T-cell (primary cell): ENCODE measurements around the gene CTPS1. TPM values are rescaled to one million over a fixed set of nuclear protein-coding genes. Genes with fewer than 3 reads are reported as not detected.

Experiments used
- ATAC-seq, 4 experiments: fragments of 200-7000 bp in 3 of 4; fragments of 150-1000 bp in 1 of 4; cut with Tn5 transposase; replicated peaks in 1 of 4; 1 replicate in 3 of 4; 2 replicates in 1 of 4; pipeline ENCODE4 v1.10.0; 2021; ENCODE audit warnings: moderate library complexity in 3 of 4, mild to moderate bottlenecking in 2 of 4, moderate number of reproducible peaks in 1 of 4
- CTCF ChIA-PET, 2 donors: fragments of 300-600 bp; sonication (Branson Sonifier 250); formaldehyde crosslinking; loops; one replicate each; lab custom pipeline; 2022; ENCODE audit warnings: antibody characterized with exemption in 2 of 2; lab: Charles Lee
- POLR2A ChIA-PET, 2 donors: fragments of 300-600 bp; sonication (Branson Sonifier 250); formaldehyde crosslinking; loops; one replicate each; lab custom pipeline; 2022; ENCODE audit warnings: antibody characterized with exemption in 2 of 2; lab: Charles Lee
- DNase-seq, 35 experiments: peaks; one replicate each; pipeline versions ENCODE4 v3.0.0 to v3.0.0-alpha.2; 2013 to 2023
- H3K27ac ChIP-seq: one replicate; pipeline ENCODE4 v1.5.1; 2013; ENCODE audit warnings: low read length
- H3K27me3 ChIP-seq, 2 experiments: replicated peaks in 1 of 2; 1 replicate in 1 of 2; 2 replicates in 1 of 2; pipeline versions ENCODE4 v1.6.1 to v1.7.0; 2013; ENCODE audit warnings: low read length in 1 of 2, mixed read lengths in 1 of 2; ENCODE audit not compliant: control insufficient read depth in 2 of 2, insufficient read depth in 2 of 2; ENCODE audit errors: extremely low read depth in 1 of 2
- H3K36me3 ChIP-seq, 2 donors: 1 replicate in 1 of 2; 2 replicates in 1 of 2; pipeline versions ENCODE4 v1.6.1 to v1.7.0; 2013; ENCODE audit warnings: low read length in 1 of 2; ENCODE audit not compliant: control insufficient read depth in 2 of 2, insufficient read depth in 1 of 2; ENCODE audit errors: extremely low read depth in 1 of 2
- H3K4me1 ChIP-seq, 2 experiments: 1 replicate in 1 of 2; 2 replicates in 1 of 2; pipeline versions ENCODE4 v1.6.1 to v1.7.0; 2013; ENCODE audit warnings: low read length in 2 of 2, mixed read lengths in 1 of 2; ENCODE audit not compliant: insufficient read depth in 2 of 2, control insufficient read depth in 1 of 2; ENCODE audit errors: extremely low read depth in 1 of 2
- H3K4me3 ChIP-seq, 2 donors: 1 replicate in 1 of 2; 2 replicates in 1 of 2; pipeline versions ENCODE4 v1.5.1 to v1.7.0; 2013; ENCODE audit warnings: mild to moderate bottlenecking in 2 of 2, low read length in 1 of 2, moderate library complexity in 1 of 2; ENCODE audit not compliant: control insufficient read depth in 1 of 2; ENCODE audit errors: extremely low read depth in 1 of 2
- H3K9me3 ChIP-seq: 2 replicates; pipeline ENCODE4 v1.7.0; 2013
- H3K27ac Mint-ChIP-seq, 2 donors: one replicate each; pipeline ENCODE4 v1.8.0; 2020 to 2021; ENCODE audit warnings: mild to moderate bottlenecking in 2 of 2, mixed read lengths in 2 of 2
- H3K27me3 Mint-ChIP-seq, 2 donors: one replicate each; pipeline ENCODE4 v1.8.0; 2021 to 2022; ENCODE audit warnings: mixed read lengths in 2 of 2
- H3K36me3 Mint-ChIP-seq: one replicate; pipeline ENCODE4 v1.8.0; 2021; ENCODE audit warnings: mixed read lengths
- H3K4me1 Mint-ChIP-seq, 3 donors: one replicate each; pipeline ENCODE4 v1.8.0; 2020 to 2022; ENCODE audit warnings: mixed read lengths in 3 of 3, mild to moderate bottlenecking in 1 of 3
- H3K4me3 Mint-ChIP-seq, 3 donors: one replicate each; pipeline ENCODE4 v1.8.0; 2020 to 2022; ENCODE audit warnings: mild to moderate bottlenecking in 3 of 3, mixed read lengths in 3 of 3, moderate library complexity in 3 of 3
- H3K9me3 Mint-ChIP-seq, 3 donors: one replicate each; pipeline ENCODE4 v1.8.0; 2020 to 2022; ENCODE audit warnings: mixed read lengths in 3 of 3
- WGBS: methylation state at CpG from one replicate; pipeline ENCODE4 v1.1.5; 2013; ENCODE audit warnings: missing lambda C conversion rate; ENCODE audit not compliant: insufficient coverage; 5-methylcytosine and 5-hydroxymethylcytosine counted together
- total RNA-seq, 35 experiments: library from RNA in 6 of 35; stranded (reverse) in 6 of 35; fragments of 120-200 nt in 1 of 35; gene quantifications; one replicate each; pipeline versions ENCODE4 v1.2.1 to v1.2.4 and lab custom pipeline; 2013 to 2026

The CTPS1 gene
- total RNA-seq, 5 donors from 2014 or later (not counting 1 experiment from before 2014, with no cell fraction given) = 26.0 to 57.2 (median 29.1) TPM

DNA sequence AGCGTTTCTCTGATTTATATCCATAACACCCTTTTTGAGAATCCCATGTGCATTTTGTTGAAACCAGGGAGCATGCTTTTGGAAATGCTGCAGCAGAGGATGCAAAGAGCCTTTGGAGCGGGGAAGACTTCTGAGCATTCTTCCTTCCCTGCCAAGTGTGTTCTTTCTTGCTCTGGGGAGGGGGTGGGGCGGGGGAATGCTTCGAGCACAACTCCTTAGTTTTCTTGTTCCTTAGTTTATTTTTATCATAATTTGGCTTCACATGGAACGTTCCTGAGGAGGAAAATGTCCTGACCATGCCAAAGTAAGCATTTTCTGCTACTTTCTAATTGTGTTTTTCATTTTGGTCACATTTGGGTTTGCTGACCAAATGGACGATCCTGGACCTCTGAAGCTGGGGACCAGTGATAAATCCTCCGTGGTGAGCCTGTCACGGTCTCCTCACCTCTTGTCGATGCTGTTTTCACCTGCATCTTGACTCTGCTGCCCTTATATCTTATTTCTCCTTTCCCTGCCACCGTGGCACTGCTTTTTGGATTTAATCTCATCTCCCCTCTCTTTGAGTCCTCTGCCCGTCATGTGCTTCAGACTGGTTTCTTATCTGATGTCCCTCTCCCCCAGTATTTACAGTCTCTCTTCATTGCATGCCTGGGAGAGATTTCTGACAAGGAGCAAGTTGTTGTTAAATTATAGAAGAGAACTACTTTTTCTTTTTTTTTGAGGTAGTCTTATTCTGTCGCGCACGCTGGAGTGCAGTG is 2.4 kb downstream of the CTPS1 start:
- Histone ChIP-seq H3K4me3 (no peak overlapping the region), H3K9me3 (no peaks in the 10 kb centered on the region), H3K4me1 (peaks cover 6 to 24% of the 10 kb centered on the region in 2 experiments), H3K27me3 (no peaks in the 10 kb centered on the region), H3K36me3 (peaks cover 0 to 31% of the 10 kb centered on the region in 2 donors), H3K27ac (no peak overlapping the region)
- ChIA-PET POLR2A (no interaction called here), CTCF (interaction anchor here in 1 of 2 donors (2.1 kb wide), 1 partner anchor 22 kb away, joined by 5 read pairs; no protein-coding TSS in a partner anchor)
- Mint-ChIP-seq H3K4me1 (peaks cover 25 to 29% (median 27%) of the 10 kb centered on the region in 3 donors), H3K27me3 (no peaks in the 10 kb centered on the region), H3K4me3 (peak overlapping the region in 2 of 3 donors; percentile 25 to 43), H3K9me3 (no peaks in the 10 kb centered on the region), H3K36me3 (peaks cover 35% of the 10 kb centered on the region), H3K27ac (peak overlapping the region in 1 of 2 donors; percentile 58)
- ATAC-seq (no peak), DNase-seq (no peak)
- 88% methylated on average over 6 of the region's 14 CpGs for WGBS

DNA sequence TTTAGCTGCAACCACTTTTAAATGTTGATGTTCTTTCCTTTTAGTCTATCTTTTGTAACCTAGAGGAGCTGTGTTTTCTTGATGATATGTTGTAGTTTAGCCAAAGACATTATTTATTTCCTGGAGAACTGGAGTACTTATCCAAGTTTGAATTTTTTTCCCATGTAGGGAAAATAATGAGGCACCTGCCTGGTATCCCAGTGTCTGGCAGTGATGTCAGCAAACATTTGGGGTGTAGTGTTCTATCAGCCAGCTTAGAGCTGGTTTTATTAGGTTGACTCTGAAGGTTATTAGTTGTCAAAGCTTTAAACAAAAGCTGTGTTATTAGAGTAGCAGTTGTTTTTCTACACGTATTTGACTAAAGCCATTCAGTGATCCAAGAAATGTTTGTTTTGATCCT is 3.2 kb downstream of the CTPS1 start:
- Histone ChIP-seq H3K4me3 (no peak overlapping the region), H3K36me3 (peaks cover 0 to 39% of the 10 kb centered on the region in 2 donors), H3K27ac (no peak overlapping the region), H3K9me3 (no peaks in the 10 kb centered on the region), H3K4me1 (peaks cover 6 to 24% of the 10 kb centered on the region in 2 experiments), H3K27me3 (no peaks in the 10 kb centered on the region)
- Mint-ChIP-seq H3K4me1 (peaks cover 25 to 29% (median 27%) of the 10 kb centered on the region in 3 donors), H3K36me3 (peaks cover 43% of the 10 kb centered on the region), H3K27me3 (no peaks in the 10 kb centered on the region), H3K9me3 (no peaks in the 10 kb centered on the region), H3K27ac (no peak overlapping the region), H3K4me3 (peak overlapping the region in 1 of 3 donors; percentile 43)
- WGBS = no CpG with 5 or more reads among the region's 1 CpG
- ATAC-seq (no peak), DNase-seq (no peak)
- ChIA-PET CTCF (interaction anchor here in 1 of 2 donors (2.1 kb wide), 1 partner anchor 21 kb away, joined by 5 read pairs; no protein-coding TSS in a partner anchor), POLR2A (interaction anchor here in 1 of 2 donors (0.5 kb wide), 1 partner anchor 1244 kb away, joined by 4 read pairs; the partner anchor contains the start of gene PPIE)

- H3K4me3 ChIP-seq = no peak overlapping the region
- ChIA-PET POLR2A (no interaction called here), CTCF (interaction anchor here in 1 of 2 donors (0.8 to 2.1 kb wide), 2 partner anchors 18 to 20 kb away, joined by 4 to 5 read pairs; no protein-coding TSS in a partner anchor)
- DNase-seq (no peak), ATAC-seq (no peak)
- H3K4me1 Mint-ChIP-seq = peaks cover 25 to 29% (median 27%) of the 10 kb centered on the region in 3 donors
- H3K27ac ChIP-seq = no peak overlapping the region
- H3K9me3 ChIP-seq = no peaks in the 10 kb centered on the region
- peaks cover 45% of the 10 kb centered on the region for H3K36me3 Mint-ChIP-seq
- peaks cover 6 to 24% of the 10 kb centered on the region in 2 experiments for H3K4me1 ChIP-seq
- H3K36me3 ChIP-seq = peaks cover 0 to 45% of the 10 kb centered on the region in 2 donors
- no peak overlapping the region for H3K4me3 Mint-ChIP-seq
- no peaks in the 10 kb centered on the region for H3K9me3 Mint-ChIP-seq
- no CpG with 5 or more reads among the region's 1 CpG for WGBS
- no peaks in the 10 kb centered on the region for H3K27me3 ChIP-seq
- H3K27me3 Mint-ChIP-seq = no peaks in the 10 kb centered on the region
- H3K27ac Mint-ChIP-seq = no peak overlapping the region
Observed at GRCh38 chr1:40983286-40983685, 3.8 kb downstream of the CTPS1 start.

DNA sequence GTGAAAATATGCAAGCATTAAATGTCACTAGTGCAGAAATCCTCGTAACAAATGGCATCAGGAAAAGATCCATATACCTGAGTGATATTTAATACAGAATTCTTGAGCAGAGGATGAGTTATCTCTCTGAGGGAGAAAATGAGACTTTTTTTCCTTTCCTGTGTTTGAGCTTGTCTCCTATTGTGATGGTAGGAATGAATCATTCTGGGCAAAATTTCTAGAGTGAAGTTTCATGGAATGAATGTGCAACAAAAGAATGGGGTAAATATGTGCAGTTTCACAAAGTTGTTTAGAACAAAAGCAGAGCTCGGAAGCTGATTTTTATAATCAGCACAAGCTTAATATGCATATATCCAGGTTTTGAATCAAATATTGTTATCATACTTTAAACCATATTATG is 4.6 kb downstream of the CTPS1 start:
- no peaks in the 10 kb centered on the region for H3K27me3 ChIP-seq
- peaks cover 53% of the 10 kb centered on the region for H3K36me3 Mint-ChIP-seq
- H3K9me3 Mint-ChIP-seq = no peaks in the 10 kb centered on the region
- no peak overlapping the region for H3K27ac ChIP-seq
- WGBS = no CpG with 5 or more reads among the region's 2 CpGs
- peaks cover 6 to 19% of the 10 kb centered on the region in 2 experiments for H3K4me1 ChIP-seq
- no peaks in the 10 kb centered on the region for H3K27me3 Mint-ChIP-seq
- H3K4me1 Mint-ChIP-seq = peaks cover 20 to 29% (median 25%) of the 10 kb centered on the region in 3 donors
- ChIA-PET POLR2A (no interaction called here), CTCF (interaction anchor here in 1 of 2 donors (0.8 to 1.4 kb wide), 2 partner anchors 17 to 19 kb away, joined by 4 to 6 read pairs; no protein-coding TSS in a partner anchor)
- no peak overlapping the region for H3K4me3 ChIP-seq
- no peak for ATAC-seq
- H3K4me3 Mint-ChIP-seq = no peak overlapping the region
- DNase-seq = no peak
- H3K27ac Mint-ChIP-seq = no peak overlapping the region
- peaks cover 0 to 53% of the 10 kb centered on the region in 2 donors for H3K36me3 ChIP-seq
- H3K9me3 ChIP-seq = no peaks in the 10 kb centered on the region

DNA sequence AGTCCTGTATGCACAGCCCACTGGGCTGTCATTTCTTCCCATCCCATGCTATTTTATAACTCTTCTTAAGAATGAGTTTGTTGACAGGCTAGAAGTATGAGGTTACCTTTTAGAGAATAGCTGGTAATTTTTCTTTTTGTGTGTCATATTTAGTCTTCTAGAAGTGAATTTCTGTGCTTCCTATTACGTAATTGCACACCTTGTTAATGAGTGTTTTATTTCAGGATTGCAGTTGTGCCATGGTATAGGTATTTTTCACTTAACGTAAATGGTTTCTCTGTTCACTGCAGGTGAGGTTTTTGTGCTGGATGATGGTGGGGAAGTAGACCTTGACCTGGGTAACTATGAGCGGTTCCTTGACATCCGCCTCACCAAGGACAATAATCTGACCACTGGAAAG is 5.0 kb downstream of the CTPS1 start:
- ATAC-seq (no peak), DNase-seq (no peak)
- Histone ChIP-seq H3K9me3 (no peaks in the 10 kb centered on the region), H3K36me3 (peaks cover 0 to 57% of the 10 kb centered on the region in 2 donors), H3K4me3 (no peak overlapping the region), H3K27me3 (no peaks in the 10 kb centered on the region), H3K27ac (no peak overlapping the region), H3K4me1 (peaks cover 6 to 16% of the 10 kb centered on the region in 2 experiments)
- no peak overlapping the region for H3K27ac Mint-ChIP-seq
- ChIA-PET CTCF (interaction anchor here in 1 of 2 donors (1.4 kb wide), 1 partner anchor 19 kb away, joined by 6 read pairs; no protein-coding TSS in a partner anchor), POLR2A (no interaction called here)
- peaks cover 58% of the 10 kb centered on the region for H3K36me3 Mint-ChIP-seq
- no peak overlapping the region for H3K4me3 Mint-ChIP-seq
- H3K4me1 Mint-ChIP-seq = peaks cover 19 to 29% (median 25%) of the 10 kb centered on the region in 3 donors
- H3K9me3 Mint-ChIP-seq = no peaks in the 10 kb centered on the region
- WGBS = 91% methylated on average over 1 of the region's 4 CpGs
- H3K27me3 Mint-ChIP-seq = no peaks in the 10 kb centered on the region

- no peaks in the 10 kb centered on the region for H3K9me3 Mint-ChIP-seq
- WGBS = 72% methylated on average over 5 of the region's 5 CpGs
- Histone ChIP-seq H3K36me3 (peaks cover 0 to 60% of the 10 kb centered on the region in 2 donors), H3K4me1 (peaks cover 6 to 16% of the 10 kb centered on the region in 2 experiments), H3K9me3 (no peaks in the 10 kb centered on the region), H3K4me3 (no peak overlapping the region), H3K27me3 (no peaks in the 10 kb centered on the region), H3K27ac (no peak overlapping the region)
- no peak for DNase-seq
- no peak for ATAC-seq
- H3K27me3 Mint-ChIP-seq = no peaks in the 10 kb centered on the region
- CTCF ChIA-PET = interaction anchor here in 1 of 2 donors (1.4 kb wide), 1 partner anchor 18 kb away, joined by 6 read pairs; no protein-coding TSS in a partner anchor
- POLR2A ChIA-PET = no interaction called here
- no peak overlapping the region for H3K4me3 Mint-ChIP-seq
- peaks cover 19 to 29% (median 25%) of the 10 kb centered on the region in 3 donors for H3K4me1 Mint-ChIP-seq
- H3K36me3 Mint-ChIP-seq = peaks cover 64% of the 10 kb centered on the region
- H3K27ac Mint-ChIP-seq = no peak overlapping the region
Observed at GRCh38 chr1:40985161-40985560, 5.7 kb downstream of the CTPS1 start.
